Neural cell (in vitro differentiated cells): ENCODE results near the gene DPF3. TPM values are rescaled to one million over a fixed set of nuclear protein-coding genes. Genes with fewer than 3 reads are reported as not detected.

Experiments used
- H2AFZ ChIP-seq: fragments of 200-600, 300-800 bp; sonication (generic), shearing (Covaris generic); 2 replicates; pipeline ENCODE4 v1.6.0; 2014; ENCODE audit warnings: low read depth, mild to moderate bottlenecking, antibody characterized with exemption, low read length, moderate library complexity
- H3F3A ChIP-seq: fragments of 200-600 bp; shearing (Covaris generic); 2 replicates; pipeline ENCODE4 v1.6.1; 2016; ENCODE audit warnings: mild to moderate bottlenecking, moderate library complexity, mixed read lengths, antibody characterized with exemption, low read length; ENCODE audit not compliant: insufficient read depth, poor library complexity, severe bottlenecking
- H3K27ac ChIP-seq: fragments of 200-600, 300-800 bp; sonication (generic), shearing (Covaris generic); 2 replicates; pipeline ENCODE4 v1.5.1; 2014; ENCODE audit warnings: mild to moderate bottlenecking, low read length, moderate library complexity
- H3K27me3 ChIP-seq: fragments of 300-800, 200-600 bp; sonication (generic), shearing (Covaris generic); 2 replicates; pipeline ENCODE4 v1.6.0; 2014; ENCODE audit warnings: mild to moderate bottlenecking, low read depth, low read length, moderate library complexity; ENCODE audit not compliant: insufficient read depth
- H3K36me3 ChIP-seq: fragments of 300-800, 200-600 bp; sonication (generic), shearing (Covaris generic); 2 replicates; pipeline ENCODE4 v1.5.1; 2014; ENCODE audit warnings: mild to moderate bottlenecking, antibody characterized with exemption, low read length, moderate library complexity; ENCODE audit not compliant: insufficient read depth
- H3K4me2 ChIP-seq: fragments of 300-800, 200-600 bp; sonication (generic), shearing (Covaris generic); 2 replicates; pipeline ENCODE4 v1.6.0; 2014; ENCODE audit warnings: mild to moderate bottlenecking, low read length
- H3K4me3 ChIP-seq: fragments of 300-800, 200-600 bp; sonication (generic), shearing (Covaris generic); 2 replicates; pipeline ENCODE4 v1.5.1; 2014; ENCODE audit warnings: mild to moderate bottlenecking, low read length, moderate library complexity
- H3K79me2 ChIP-seq: fragments of 200-600 bp; shearing (Covaris generic); replicated peaks from 2 replicates; pipeline ENCODE4 v1.6.0; 2014; ENCODE audit warnings: mild to moderate bottlenecking, low read length, moderate library complexity; ENCODE audit not compliant: insufficient read depth
- H3K9ac ChIP-seq: fragments of 300-800, 200-600 bp; sonication (generic), shearing (Covaris generic); 2 replicates; pipeline ENCODE4 v1.6.1; 2016; ENCODE audit warnings: mild to moderate bottlenecking, low read length, mixed read lengths
- H3K9me2 ChIP-seq: fragments of 200-600 bp; shearing (Covaris generic); 2 replicates; pipeline ENCODE4 v1.6.1; 2016; ENCODE audit warnings: mild to moderate bottlenecking, low read length, mixed read lengths; ENCODE audit not compliant: insufficient read depth
- H3K9me3 ChIP-seq: fragments of 200-600, 300-800 bp; sonication (generic), shearing (Covaris generic); 2 replicates; pipeline ENCODE4 v1.6.1; 2016; ENCODE audit warnings: mild to moderate bottlenecking, mixed run types, low read length, moderate library complexity, mixed read lengths
- H4K20me1 ChIP-seq: fragments of 200-600 bp; shearing (Covaris generic); 2 replicates; pipeline ENCODE4 v1.6.1; 2016; ENCODE audit warnings: mild to moderate bottlenecking, mixed run types; ENCODE audit not compliant: insufficient read depth
- EP300 ChIP-seq: fragments of 450-650 bp; conservative IDR thresholded peaks from 2 replicates; pipeline ENCODE4 v1.6.1; 2014; ENCODE audit warnings: antibody characterized with exemption, mild to moderate bottlenecking, moderate library complexity; ENCODE audit not compliant: poor library complexity, severe bottlenecking
- EZH2 ChIP-seq: fragments of 200-600, 300-800 bp; shearing (Covaris generic), sonication (generic); IDR thresholded peaks from 2 replicates; pipeline ENCODE4 v1.6.1; 2014; ENCODE audit warnings: antibody characterized with exemption, low read length, borderline replicate concordance, mild to moderate bottlenecking; ENCODE audit not compliant: insufficient read depth, poor library complexity, severe bottlenecking
- MXI1 ChIP-seq: fragments of 450-650 bp; conservative IDR thresholded peaks from 2 replicates; pipeline ENCODE4 v1.6.1; 2014; ENCODE audit warnings: antibody characterized with exemption, mild to moderate bottlenecking; ENCODE audit not compliant: poor library complexity, severe bottlenecking
- POLR2AphosphoS5 ChIP-seq: IDR thresholded peaks from 2 replicates; pipeline ENCODE4 v1.6.1; 2012
- RAD21 ChIP-seq: fragments of 450-650 bp; conservative IDR thresholded peaks from 2 replicates; pipeline ENCODE4 v1.6.1; 2014; ENCODE audit warnings: antibody characterized with exemption, mild to moderate bottlenecking, moderate library complexity
- SMC3 ChIP-seq: fragments of 450-650 bp; conservative IDR thresholded peaks from 2 replicates; pipeline ENCODE4 v1.6.1; 2014; ENCODE audit warnings: antibody characterized with exemption, mild to moderate bottlenecking, moderate library complexity; ENCODE audit not compliant: poor library complexity
- TAF1 ChIP-seq: IDR thresholded peaks from 2 replicates; pipeline ENCODE4 v1.6.1; 2012; ENCODE audit warnings: low read depth
- polyA plus RNA-seq: library from polyadenylated mRNA; depleted of rRNA; stranded (reverse); fragments of >200 nt; gene quantifications from 2 replicates; pipeline ENCODE4 v1.2.3, GENCODE V29; 2014
- TF ChIP-seq, protein P1 (sequence below): fragments of 450-650 bp; IDR thresholded peaks from 2 replicates; pipeline ENCODE4 v1.5.1; 2014; ENCODE audit warnings: antibody characterized with exemption, mild to moderate bottlenecking, moderate library complexity; ENCODE audit not compliant: poor library complexity, severe bottlenecking
- TF ChIP-seq, protein P2 (sequence below): IDR thresholded peaks from 2 replicates; pipeline ENCODE4 v1.6.1; 2012; ENCODE audit warnings: borderline replicate concordance

The DPF3 gene
- polyA plus RNA-seq, 1 donor from 2014 or later, result 2.9 TPM

GRCh38 chr14:72608391-72609204 lies 285.3 kb downstream of the DPF3 start:
- Histone ChIP-seq H3K36me3 (no peaks in the 10 kb centered on the region), H4K20me1 (no peaks in the 10 kb centered on the region), H3K27me3 (no peaks in the 10 kb centered on the region), H3K4me2 (no peak overlapping the region), H3K9ac (no peak overlapping the region), H3K9me3 (no peaks in the 10 kb centered on the region), H2AFZ (no peak overlapping the region), H3K4me3 (no peak overlapping the region), H3K79me2 (no peaks in the 10 kb centered on the region), H3K9me2 (no peaks in the 10 kb centered on the region), H3F3A (no peaks in the 10 kb centered on the region), H3K27ac (no peak overlapping the region)
- TF ChIP-seq, protein P1, sequence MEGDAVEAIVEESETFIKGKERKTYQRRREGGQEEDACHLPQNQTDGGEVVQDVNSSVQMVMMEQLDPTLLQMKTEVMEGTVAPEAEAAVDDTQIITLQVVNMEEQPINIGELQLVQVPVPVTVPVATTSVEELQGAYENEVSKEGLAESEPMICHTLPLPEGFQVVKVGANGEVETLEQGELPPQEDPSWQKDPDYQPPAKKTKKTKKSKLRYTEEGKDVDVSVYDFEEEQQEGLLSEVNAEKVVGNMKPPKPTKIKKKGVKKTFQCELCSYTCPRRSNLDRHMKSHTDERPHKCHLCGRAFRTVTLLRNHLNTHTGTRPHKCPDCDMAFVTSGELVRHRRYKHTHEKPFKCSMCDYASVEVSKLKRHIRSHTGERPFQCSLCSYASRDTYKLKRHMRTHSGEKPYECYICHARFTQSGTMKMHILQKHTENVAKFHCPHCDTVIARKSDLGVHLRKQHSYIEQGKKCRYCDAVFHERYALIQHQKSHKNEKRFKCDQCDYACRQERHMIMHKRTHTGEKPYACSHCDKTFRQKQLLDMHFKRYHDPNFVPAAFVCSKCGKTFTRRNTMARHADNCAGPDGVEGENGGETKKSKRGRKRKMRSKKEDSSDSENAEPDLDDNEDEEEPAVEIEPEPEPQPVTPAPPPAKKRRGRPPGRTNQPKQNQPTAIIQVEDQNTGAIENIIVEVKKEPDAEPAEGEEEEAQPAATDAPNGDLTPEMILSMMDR, result no peak
- TF ChIP-seq RAD21, result no peak
- TF ChIP-seq, protein P2, sequence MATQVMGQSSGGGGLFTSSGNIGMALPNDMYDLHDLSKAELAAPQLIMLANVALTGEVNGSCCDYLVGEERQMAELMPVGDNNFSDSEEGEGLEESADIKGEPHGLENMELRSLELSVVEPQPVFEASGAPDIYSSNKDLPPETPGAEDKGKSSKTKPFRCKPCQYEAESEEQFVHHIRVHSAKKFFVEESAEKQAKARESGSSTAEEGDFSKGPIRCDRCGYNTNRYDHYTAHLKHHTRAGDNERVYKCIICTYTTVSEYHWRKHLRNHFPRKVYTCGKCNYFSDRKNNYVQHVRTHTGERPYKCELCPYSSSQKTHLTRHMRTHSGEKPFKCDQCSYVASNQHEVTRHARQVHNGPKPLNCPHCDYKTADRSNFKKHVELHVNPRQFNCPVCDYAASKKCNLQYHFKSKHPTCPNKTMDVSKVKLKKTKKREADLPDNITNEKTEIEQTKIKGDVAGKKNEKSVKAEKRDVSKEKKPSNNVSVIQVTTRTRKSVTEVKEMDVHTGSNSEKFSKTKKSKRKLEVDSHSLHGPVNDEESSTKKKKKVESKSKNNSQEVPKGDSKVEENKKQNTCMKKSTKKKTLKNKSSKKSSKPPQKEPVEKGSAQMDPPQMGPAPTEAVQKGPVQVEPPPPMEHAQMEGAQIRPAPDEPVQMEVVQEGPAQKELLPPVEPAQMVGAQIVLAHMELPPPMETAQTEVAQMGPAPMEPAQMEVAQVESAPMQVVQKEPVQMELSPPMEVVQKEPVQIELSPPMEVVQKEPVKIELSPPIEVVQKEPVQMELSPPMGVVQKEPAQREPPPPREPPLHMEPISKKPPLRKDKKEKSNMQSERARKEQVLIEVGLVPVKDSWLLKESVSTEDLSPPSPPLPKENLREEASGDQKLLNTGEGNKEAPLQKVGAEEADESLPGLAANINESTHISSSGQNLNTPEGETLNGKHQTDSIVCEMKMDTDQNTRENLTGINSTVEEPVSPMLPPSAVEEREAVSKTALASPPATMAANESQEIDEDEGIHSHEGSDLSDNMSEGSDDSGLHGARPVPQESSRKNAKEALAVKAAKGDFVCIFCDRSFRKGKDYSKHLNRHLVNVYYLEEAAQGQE, result no peak
- TF ChIP-seq POLR2AphosphoS5, result no peak
- no peak for TF ChIP-seq SMC3
- TF ChIP-seq TAF1, result no peak
- TF ChIP-seq EP300, result no peak
- TF ChIP-seq MXI1, result no peak
- no peak for TF ChIP-seq EZH2

DNA sequence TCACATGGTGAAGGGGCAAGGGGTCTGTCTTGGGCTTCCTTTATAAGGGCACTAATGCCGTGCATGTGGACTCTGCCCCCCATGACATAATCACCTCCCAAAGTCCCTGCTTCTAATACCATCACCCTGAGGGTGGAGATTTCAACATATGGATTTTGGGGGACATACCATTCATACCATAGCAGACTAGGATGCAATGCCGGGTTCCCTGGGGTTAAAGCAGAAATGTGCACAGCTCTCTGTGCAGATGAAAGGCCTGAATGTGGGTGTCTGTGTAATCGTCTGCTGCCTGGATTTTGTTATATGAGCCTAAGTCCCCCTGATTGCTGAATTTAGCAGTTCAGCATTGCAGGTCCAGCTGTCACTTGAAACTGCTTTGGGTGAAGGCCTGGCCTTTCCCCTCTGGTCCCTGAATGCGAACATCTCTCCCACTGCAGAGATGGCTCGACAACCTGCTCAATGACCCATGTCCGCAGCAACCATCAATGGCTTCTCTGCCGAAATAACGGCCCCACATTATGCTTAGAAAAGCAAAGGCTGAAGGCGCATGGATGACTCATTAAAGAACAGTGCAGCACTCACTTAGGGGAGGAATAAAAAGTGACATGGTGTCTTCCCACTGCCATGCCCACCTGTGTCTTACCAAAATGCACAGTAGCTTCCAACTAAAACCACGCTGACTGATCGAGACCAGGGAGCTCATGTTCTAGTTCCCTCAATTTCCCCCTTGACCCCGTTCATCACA lies 286.3 kb downstream of the DPF3 start:
- H3K79me2 ChIP-seq, result no peaks in the 10 kb centered on the region
- no peaks in the 10 kb centered on the region for H4K20me1 ChIP-seq
- no peak overlapping the region for H3K4me2 ChIP-seq
- no peaks in the 10 kb centered on the region for H3K36me3 ChIP-seq
- no peaks in the 10 kb centered on the region for H3K27me3 ChIP-seq
- TF ChIP-seq EP300 (no peak), RAD21 (no peak), MXI1 (no peak), SMC3 (no peak), EZH2 (no peak), TAF1 (no peak), POLR2AphosphoS5 (no peak)
- TF ChIP-seq, protein P1, result no peak
- TF ChIP-seq, protein P2, result no peak
- H3K9me2 ChIP-seq, result no peaks in the 10 kb centered on the region
- no peak overlapping the region for H3K27ac ChIP-seq
- no peak overlapping the region for H3K9ac ChIP-seq
- no peaks in the 10 kb centered on the region for H3K9me3 ChIP-seq
- no peaks in the 10 kb centered on the region for H3F3A ChIP-seq
- H3K4me3 ChIP-seq, result no peak overlapping the region
- H2AFZ ChIP-seq, result no peak overlapping the region
